ENCODE results near the gene PAF1. TPM values are rescaled to one million over a fixed set of nuclear protein-coding genes. Genes with fewer than 3 reads are reported as not detected.
A peak's percentile ranks its signal among the peaks of the same experiment; 100 is the strongest.

The PAF1 gene
- 10 to 100 TPM; 48.2 to 48.9 TPM for total RNA-seq

DNA sequence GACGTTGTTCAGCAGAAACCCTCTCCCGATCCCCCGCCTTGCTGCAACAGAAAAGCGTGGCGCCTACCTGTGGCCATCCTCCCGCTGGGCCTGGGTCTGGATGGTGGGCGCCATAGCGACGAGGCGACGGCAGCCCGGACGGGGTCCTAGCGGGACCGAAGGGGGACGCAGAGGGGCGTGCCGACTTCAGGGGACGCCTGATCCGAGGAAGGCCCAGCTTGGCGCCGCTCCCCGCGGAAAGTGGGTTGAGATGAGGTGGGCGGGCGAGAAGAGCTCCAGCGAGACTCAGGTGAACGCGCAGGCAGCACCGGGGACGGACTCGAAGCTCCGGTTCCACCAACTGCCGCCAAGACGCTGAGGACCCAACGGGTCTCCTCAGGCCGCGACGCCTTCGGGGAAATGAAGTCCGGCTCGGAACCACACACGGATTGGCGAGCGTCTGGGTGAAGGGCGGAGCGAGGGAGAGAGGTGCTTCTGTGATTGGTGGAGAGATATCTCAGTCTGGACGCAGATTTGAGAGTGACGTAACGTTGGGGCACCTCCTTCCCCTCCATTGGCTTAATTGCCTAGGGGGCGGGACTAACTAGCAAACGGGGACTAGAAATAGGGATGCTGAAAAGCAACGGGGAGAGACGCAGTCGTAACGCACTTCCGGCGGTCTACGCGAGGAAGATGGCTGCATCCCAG is at the start of gene PAF1, which contains the start of gene MED29:
Gene PAF1 (minus strand): TSS at position 356 of the 687 bp plus-strand sequence. CDS start 242 bp downstream, at position 114.
Gene MED29 (plus strand): TSS at position 628 of the 687 bp plus-strand sequence. CDS start 45 bp downstream, at position 673.
- Mint-ChIP-seq H3K27me3 (ENCODE audit: low read depth) (no peaks in the 10 kb centered on the region), H3K9me3 (ENCODE audit: insufficient read depth) (no peaks in the 10 kb centered on the region), H3K27ac (peak within 1 kb of the TSS; percentile 100), H3K4me3 (peak within 1 kb of the TSS; percentile 95), H3K36me3 (ENCODE audit: low read depth) (peaks cover 57% of the 10 kb centered on the region), H3K4me1 (ENCODE audit: low read depth) (peaks cover 45% of the 10 kb centered on the region)
- peak; percentile 99 for DNase-seq
- POLR2A ChIA-PET: interaction anchor here (0.6 to 2.2 kb wide), 19 partner anchors 11 to 265 kb away, joined by 3 to 39 read pairs (median 4); partner anchors contain the start of genes GMFG, PAK4, PLEKHG2 and RPS16
- ATAC-seq: peak; percentile 95
- CTCF ChIA-PET: interaction anchor here (0.6 to 2.7 kb wide), 11 partner anchors 9 to 269 kb away, joined by 3 to 38 read pairs (median 4); partner anchors contain the start of genes GMFG, PLEKHG2, RPS16 and SAMD4B

DNA sequence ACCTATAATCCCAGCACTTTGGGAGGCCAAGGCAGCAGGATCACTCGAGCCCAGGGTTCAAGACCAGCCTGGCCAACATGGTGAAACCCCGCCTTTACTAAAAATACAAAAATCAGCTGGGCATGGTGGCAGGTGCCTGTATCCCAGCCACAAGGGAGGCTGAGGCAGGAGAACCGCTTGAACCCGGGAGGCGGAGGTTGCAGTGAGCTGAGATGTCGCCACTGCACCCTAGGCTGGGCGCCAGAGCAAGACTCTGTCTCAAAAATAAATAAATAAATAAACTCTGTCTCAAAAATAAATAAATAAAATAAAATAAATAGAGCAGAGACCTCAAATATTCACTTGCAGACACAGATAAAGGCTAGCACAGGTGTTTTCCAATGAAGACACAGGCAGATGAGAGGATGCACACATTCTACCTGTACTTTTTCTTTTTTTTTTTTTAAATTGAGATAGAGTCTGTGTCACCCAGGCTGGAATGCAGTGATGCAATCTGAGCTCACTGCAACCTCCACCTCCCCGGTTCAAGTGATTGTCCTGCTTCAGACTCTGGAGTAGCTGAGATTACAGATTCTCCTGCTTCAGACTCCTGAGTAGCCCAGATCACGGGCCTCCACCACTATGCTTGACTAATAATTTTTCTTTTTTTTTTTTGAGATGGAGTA is 47.5 kb upstream of the PAF1 start:
- Mint-ChIP-seq H3K4me1 (ENCODE audit: low read depth) (peaks cover 41% of the 10 kb centered on the region), H3K27ac (no peak overlapping the region), H3K27me3 (ENCODE audit: low read depth) (peaks cover 6% of the 10 kb centered on the region), H3K4me3 (no peak overlapping the region), H3K9me3 (ENCODE audit: insufficient read depth) (no peaks in the 10 kb centered on the region), H3K36me3 (ENCODE audit: low read depth) (peaks cover 29% of the 10 kb centered on the region)
- no peak for ATAC-seq
- CTCF ChIA-PET: interaction anchor here (0.9 to 1.8 kb wide), 4 partner anchors 36 to 234 kb away, joined by 3 to 4 read pairs (median 4); partner anchors contain the start of gene EID2
- no peak for DNase-seq
- POLR2A ChIA-PET: interaction anchor here (1.0 kb wide), 1 partner anchor 42 kb away, joined by 3 read pairs; no protein-coding TSS in a partner anchor

DNA sequence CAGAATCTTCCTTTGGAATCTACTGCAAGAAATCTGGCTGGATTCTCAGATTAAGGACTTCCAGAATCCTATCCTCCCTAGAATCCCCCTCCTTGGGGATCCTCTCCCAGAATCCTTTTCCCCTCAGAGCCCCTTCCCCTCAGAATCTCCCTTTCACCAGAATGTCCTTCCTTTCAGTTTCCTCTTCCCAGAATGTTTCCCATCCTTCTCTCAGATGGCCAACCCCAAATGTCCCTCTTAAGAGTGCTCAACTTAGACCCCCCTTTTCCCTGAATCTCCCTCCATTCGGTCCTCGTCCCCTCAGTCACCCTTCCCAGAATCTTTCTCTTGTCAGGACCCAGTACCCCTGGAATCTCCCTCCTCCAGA is 45.4 kb upstream of the PAF1 start:
- Mint-ChIP-seq H3K9me3 (ENCODE audit: insufficient read depth) (no peaks in the 10 kb centered on the region), H3K27me3 (ENCODE audit: low read depth) (peaks cover 4% of the 10 kb centered on the region), H3K4me1 (ENCODE audit: low read depth) (peaks cover 51% of the 10 kb centered on the region), H3K36me3 (ENCODE audit: low read depth) (peaks cover 41% of the 10 kb centered on the region), H3K4me3 (peak overlapping the region; percentile 99), H3K27ac (peak overlapping the region; percentile 100)
- DNase-seq: no peak
- ChIA-PET CTCF (interaction anchor here (1.0 to 1.7 kb wide), 11 partner anchors 9 to 236 kb away, joined by 3 to 33 read pairs (median 7); partner anchors contain the start of genes EID2B, MED29, PAF1 and PLEKHG2), POLR2A (interaction anchor here (0.6 to 3.5 kb wide), 35 partner anchors 9 to 240 kb away, joined by 3 to 64 read pairs (median 8); partner anchors contain the start of genes DLL3, EID2, EID2B and GMFG)
- ATAC-seq: no peak

DNA sequence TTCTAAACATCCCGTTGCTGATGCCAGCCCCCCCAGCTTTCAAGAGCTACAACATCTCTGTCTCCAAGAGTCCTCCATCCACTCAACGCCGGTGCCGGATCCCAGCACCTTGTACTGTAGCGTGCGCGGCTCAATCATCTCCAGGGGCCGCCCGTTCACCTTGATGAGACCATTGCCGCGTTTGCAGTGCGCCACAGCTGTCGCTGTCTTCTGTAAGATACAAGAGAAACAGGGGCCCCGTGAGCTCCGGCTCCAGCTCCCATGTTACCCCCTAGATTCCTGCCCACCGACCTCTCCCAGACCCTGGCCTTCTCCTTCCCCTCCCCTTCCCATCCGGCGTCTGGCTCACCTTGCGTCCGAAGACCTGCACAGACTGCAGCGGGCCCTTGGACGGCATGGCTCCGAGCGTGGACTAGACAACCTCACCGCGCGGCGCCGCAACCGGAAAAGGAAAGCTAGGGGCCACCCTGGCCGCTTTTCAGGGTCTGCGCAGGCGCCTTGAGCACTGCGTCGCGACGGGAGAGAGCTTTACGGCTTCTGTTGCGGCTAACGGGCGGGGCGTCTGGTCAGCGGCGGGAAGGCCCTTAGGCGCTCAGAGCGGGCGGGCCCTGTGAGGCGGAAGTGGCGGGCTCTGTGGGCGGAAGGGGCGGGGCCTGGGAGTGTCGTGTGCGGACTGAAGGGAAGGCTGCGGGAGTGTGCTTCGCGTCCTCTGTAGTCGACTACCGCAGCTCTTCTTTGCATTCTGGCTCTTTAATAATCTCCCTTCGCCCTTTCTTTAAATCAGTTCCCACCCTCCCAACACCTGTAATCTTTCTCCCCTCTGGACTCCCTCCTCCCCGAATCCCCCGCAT is 44.8 kb upstream of the PAF1 start, which contains the start of gene RPS16:
Gene RPS16 (minus strand): TSS at position 451 of the 851 bp plus-strand sequence. CDS start 54 bp downstream, at position 397.
- Mint-ChIP-seq H3K36me3 (ENCODE audit: low read depth) (peaks cover 44% of the 10 kb centered on the region), H3K9me3 (ENCODE audit: insufficient read depth) (no peaks in the 10 kb centered on the region), H3K4me1 (ENCODE audit: low read depth) (peaks cover 54% of the 10 kb centered on the region), H3K27ac (peak within 1 kb of the TSS; percentile 100), H3K4me3 (peak within 1 kb of the TSS; percentile 99), H3K27me3 (ENCODE audit: low read depth) (peaks cover 4% of the 10 kb centered on the region)
- POLR2A ChIA-PET: interaction anchor here (0.6 to 3.5 kb wide), 41 partner anchors 9 to 587 kb away, joined by 3 to 64 read pairs (median 5); partner anchors contain the start of genes DLL3, EID2, EID2B and GMFG
- DNase-seq: peak; percentile 99
- CTCF ChIA-PET: interaction anchor here (0.7 to 1.7 kb wide), 15 partner anchors 9 to 237 kb away, joined by 3 to 33 read pairs (median 5); partner anchors contain the start of genes EID2B, MED29, PAF1 and PLEKHG2
- ATAC-seq: peak; percentile 94

DNA sequence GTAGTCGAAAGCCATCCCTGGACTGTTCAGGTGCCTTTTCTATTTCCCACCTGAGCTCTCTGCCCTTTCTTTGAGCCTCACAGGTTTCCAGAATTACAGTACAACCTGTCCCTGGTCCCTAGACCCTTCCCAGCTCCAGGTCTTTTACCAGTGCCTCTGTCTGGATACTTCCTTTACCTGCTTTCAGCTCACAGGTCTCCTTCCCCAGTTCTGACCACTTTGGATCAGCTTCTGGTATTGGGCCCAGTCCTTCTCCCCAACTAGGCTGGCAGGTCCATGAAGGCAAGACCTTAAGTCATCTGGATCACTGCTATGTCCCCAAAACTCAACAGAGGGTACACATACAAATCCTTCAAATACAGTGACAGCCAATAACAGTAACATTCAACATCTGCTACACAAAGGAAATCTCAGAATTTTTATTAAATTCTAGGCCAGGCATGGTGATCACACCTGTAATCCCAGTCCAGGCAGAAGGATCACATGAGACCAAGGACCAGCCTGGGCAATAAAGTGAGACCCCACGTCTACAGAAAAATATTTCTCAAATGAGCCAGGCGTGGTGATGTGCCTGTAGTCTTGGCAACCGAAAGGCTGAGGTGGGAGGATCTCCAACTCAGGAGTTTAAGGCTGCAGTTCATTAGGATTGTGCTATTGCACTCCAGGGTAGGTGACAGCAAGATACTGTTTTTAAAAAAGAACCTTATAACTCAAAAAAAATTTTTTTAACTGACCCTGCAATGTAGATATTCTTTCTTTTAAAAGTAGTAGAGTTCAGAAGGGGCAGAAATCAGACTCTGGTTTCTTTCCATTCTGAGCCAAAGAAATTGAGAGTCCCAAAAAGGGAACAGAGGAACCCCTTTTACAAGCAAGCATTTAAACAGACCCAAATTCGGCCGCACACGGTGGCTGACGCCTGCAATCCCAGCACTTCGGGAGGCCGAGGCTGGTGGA is 43.5 kb upstream of the PAF1 start:
- Mint-ChIP-seq H3K9me3 (ENCODE audit: insufficient read depth) (no peaks in the 10 kb centered on the region), H3K4me1 (ENCODE audit: low read depth) (peaks cover 53% of the 10 kb centered on the region), H3K4me3 (peak overlapping the region; percentile 99), H3K27me3 (ENCODE audit: low read depth) (peaks cover 2% of the 10 kb centered on the region), H3K27ac (peak overlapping the region; percentile 77), H3K36me3 (ENCODE audit: low read depth) (peaks cover 46% of the 10 kb centered on the region)
- no peak for DNase-seq
- ChIA-PET POLR2A (interaction anchor here (0.8 to 3.5 kb wide), 17 partner anchors 8 to 123 kb away, joined by 3 to 64 read pairs (median 17); partner anchors contain the start of genes EID2, GMFG, MED29 and PAF1), CTCF (interaction anchor here (1.1 to 1.7 kb wide), 9 partner anchors 11 to 238 kb away, joined by 4 to 33 read pairs (median 7); partner anchors contain the start of genes EID2B, PLEKHG2 and SUPT5H)
- ATAC-seq: no peak

DNA sequence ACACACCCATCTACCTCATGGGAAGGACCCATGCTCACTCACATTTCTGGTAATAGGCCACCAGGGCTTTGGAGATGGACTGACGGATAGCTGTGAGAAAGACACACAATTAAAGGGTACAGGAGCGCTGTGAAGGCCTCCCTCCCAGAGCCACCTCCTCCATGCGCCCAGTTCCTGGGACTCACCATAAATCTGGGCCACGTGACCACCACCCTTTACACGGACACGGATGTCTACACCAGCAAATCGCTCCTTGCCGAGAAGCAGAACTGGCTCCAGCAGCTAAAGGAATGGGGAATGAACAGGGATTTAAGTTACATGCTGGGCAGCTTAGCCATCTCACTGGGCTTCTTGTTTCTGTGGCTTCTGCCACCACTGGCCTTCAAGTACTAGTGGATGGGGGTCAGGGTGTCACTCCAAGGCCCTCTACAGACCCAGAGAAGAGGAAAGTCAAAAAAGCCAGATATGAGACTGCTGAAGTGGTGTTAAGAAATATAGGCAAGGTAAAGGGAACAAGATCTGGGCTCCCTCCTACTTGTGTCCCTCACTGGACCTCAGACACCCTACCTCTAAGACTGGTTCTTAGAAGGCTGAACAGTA is 42.7 kb upstream of the PAF1 start:
- CTCF ChIA-PET: interaction anchor here (1.2 kb wide), 1 partner anchor 99 kb away, joined by 5 read pairs; the partner anchor contains the start of gene EID2B
- no peak for ATAC-seq
- POLR2A ChIA-PET: interaction anchor here (1.0 to 3.5 kb wide), 4 partner anchors 12 to 29 kb away, joined by 4 to 58 read pairs (median 21); partner anchors contain the start of genes PLEKHG2, SUPT5H and ZFP36
- peaks cover 53% of the 10 kb centered on the region for H3K4me1 Mint-ChIP-seq (ENCODE audit: low read depth)
- peak overlapping the region; percentile 38 for H3K4me3 Mint-ChIP-seq
- no peak for DNase-seq
- H3K27me3 Mint-ChIP-seq (ENCODE audit: low read depth): peaks cover 2% of the 10 kb centered on the region
- H3K36me3 Mint-ChIP-seq (ENCODE audit: low read depth): peaks cover 46% of the 10 kb centered on the region
- peak overlapping the region; percentile 52 for H3K27ac Mint-ChIP-seq
- no peaks in the 10 kb centered on the region for H3K9me3 Mint-ChIP-seq (ENCODE audit: insufficient read depth)

DNA sequence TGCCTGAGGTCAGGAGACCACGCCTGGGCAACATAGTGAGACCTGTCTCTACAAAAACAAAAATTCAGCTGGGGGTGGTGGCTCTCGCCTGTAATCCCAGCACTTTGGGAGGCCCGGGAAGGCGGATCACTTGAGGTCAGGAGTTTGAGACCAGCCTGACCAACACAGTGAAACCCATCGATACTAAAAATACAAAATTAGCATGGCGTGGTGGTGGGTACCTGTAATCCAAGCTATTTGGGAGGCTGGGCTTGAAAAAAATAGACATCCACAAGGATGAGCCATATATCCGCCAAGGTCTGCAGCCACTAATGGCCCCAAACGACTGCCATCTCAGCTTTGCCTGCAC is 41.7 kb upstream of the PAF1 start:
- CTCF ChIA-PET: interaction anchor here (1.5 kb wide), 1 partner anchor 18 kb away, joined by 3 read pairs; no protein-coding TSS in a partner anchor
- no peak overlapping the region for H3K4me3 Mint-ChIP-seq
- H3K27me3 Mint-ChIP-seq (ENCODE audit: low read depth): peaks cover 2% of the 10 kb centered on the region
- no peaks in the 10 kb centered on the region for H3K9me3 Mint-ChIP-seq (ENCODE audit: insufficient read depth)
- H3K4me1 Mint-ChIP-seq (ENCODE audit: low read depth): peaks cover 53% of the 10 kb centered on the region
- DNase-seq (no peak), ATAC-seq (no peak)
- POLR2A ChIA-PET: interaction anchor here (0.7 to 2.5 kb wide), 4 partner anchors 11 to 25 kb away, joined by 3 to 13 read pairs (median 6); partner anchors contain the start of gene SUPT5H
- peaks cover 46% of the 10 kb centered on the region for H3K36me3 Mint-ChIP-seq (ENCODE audit: low read depth)
- H3K27ac Mint-ChIP-seq: no peak overlapping the region

DNA sequence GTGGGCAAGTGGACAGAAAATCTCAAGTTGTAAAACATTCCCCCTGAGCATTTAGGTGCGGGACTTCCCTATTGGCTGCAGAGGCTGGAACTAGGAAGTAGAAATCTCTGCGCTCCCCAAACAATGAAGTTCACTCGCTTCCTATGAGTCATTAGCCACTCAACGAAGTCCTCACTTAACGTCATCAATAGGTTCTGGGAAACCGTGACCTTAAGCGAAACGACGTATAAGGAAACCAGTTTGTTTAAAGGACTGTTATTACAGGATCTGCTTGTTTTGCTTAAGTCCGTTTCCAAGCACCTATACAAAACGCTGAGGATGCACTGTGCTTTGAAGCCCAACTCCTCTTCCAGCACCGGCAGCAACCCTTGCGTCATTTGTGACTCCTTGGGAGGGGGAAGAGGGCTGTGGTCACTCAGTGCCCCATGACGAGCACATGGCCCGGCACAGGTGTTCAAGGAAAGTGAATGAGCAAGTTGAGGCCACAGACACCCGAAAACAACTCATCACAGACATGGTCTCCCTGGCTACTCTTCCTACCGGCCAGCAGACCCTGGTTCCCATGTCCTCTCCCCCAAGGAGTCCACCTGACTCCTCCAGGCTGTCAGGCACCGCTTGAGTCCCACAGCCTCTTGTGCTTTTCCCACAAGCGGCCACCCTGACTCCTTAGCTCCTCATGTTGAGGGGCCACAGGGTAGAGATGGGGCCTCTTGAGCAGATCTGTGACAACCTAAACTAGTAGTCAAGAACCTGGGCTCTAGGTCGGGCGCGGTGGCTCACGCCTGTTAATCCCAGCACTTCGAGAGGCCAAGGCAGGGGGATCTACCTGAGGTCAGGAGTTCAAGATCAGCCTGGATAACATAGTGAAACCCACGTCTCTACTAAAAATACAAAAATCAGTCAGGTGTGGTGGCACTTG is 40.0 kb upstream of the PAF1 start:
- no peaks in the 10 kb centered on the region for H3K9me3 Mint-ChIP-seq (ENCODE audit: insufficient read depth)
- peaks cover 41% of the 10 kb centered on the region for H3K4me1 Mint-ChIP-seq (ENCODE audit: low read depth)
- DNase-seq (peak; percentile 45), ATAC-seq (peak; percentile 52)
- peak overlapping the region; percentile 79 for H3K27ac Mint-ChIP-seq
- peak overlapping the region; percentile 18 for H3K4me3 Mint-ChIP-seq
- CTCF ChIA-PET: interaction anchor here (1.5 kb wide), 1 partner anchor 16 kb away, joined by 3 read pairs; no protein-coding TSS in a partner anchor
- POLR2A ChIA-PET: interaction anchor here (2.4 kb wide), 1 partner anchor 14 kb away, joined by 13 read pairs; the partner anchor contains the start of gene SUPT5H
- peaks cover 42% of the 10 kb centered on the region for H3K36me3 Mint-ChIP-seq (ENCODE audit: low read depth)
- no peaks in the 10 kb centered on the region for H3K27me3 Mint-ChIP-seq (ENCODE audit: low read depth)
